HG03354 (cell line): ENCODE results near the gene COG8.

ENCODE experiments used
- ATAC-seq: cut with Tn5 transposase; IDR thresholded peaks from one replicate; pipeline ENCODE4 v1.9.1; 2021; ENCODE audit warnings: mild to moderate bottlenecking; ENCODE audit not compliant: unreplicated experiment, poor library complexity, severe bottlenecking

The COG8 gene

GRCh38 chr16:69321080-69321479 lies 18.3 kb downstream of the COG8 start:
- no peak for ATAC-seq

GRCh38 chr16:69320740-69321073 lies 18.7 kb downstream of the COG8 start:
- no peak for ATAC-seq

- no peak for ATAC-seq
Measured at GRCh38 chr16:69319826-69320739, 19.3 kb downstream of the COG8 start.

GRCh38 chr16:69319381-69319780 lies 20.0 kb downstream of the COG8 start:
- ATAC-seq, result no peak

GRCh38 chr16:69318911-69319289 lies 20.5 kb downstream of the COG8 start:
- no peak for ATAC-seq

- ATAC-seq, result no peak
Measured at GRCh38 chr16:69318177-69318910, 21.0 kb downstream of the COG8 start.

GRCh38 chr16:69316595-69317034 lies 22.7 kb downstream of the COG8 start:
- ATAC-seq, result no peak

- ATAC-seq, result no peak
Measured at GRCh38 chr16:69315486-69316311, 23.7 kb downstream of the COG8 start.

GRCh38 chr16:69314534-69314933 lies 24.8 kb downstream of the COG8 start:
- ATAC-seq, result no peak

- ATAC-seq, result no peak
Measured at GRCh38 chr16:69313469-69313868, 25.9 kb downstream of the COG8 start.

- peak; percentile 55 for ATAC-seq
Measured at GRCh38 chr16:69311533-69312387, 27.6 kb downstream of the COG8 start.

GRCh38 chr16:69310653-69311532 lies 28.5 kb downstream of the COG8 start, which contains the start of gene VPS4A:
Gene VPS4A (plus strand): TSS chr16:69311350. CDS start chr16:69311512, 162 bp downstream.
- peak; percentile 97 for ATAC-seq

- no peak for ATAC-seq
Measured at GRCh38 chr16:69309316-69309715, 30.0 kb downstream of the COG8 start.

GRCh38 chr16:69307856-69308255 lies 31.5 kb downstream of the COG8 start:
- ATAC-seq, result no peak

GRCh38 chr16:69307091-69307490 lies 32.3 kb downstream of the COG8 start:
- ATAC-seq, result no peak

GRCh38 chr16:69306031-69306430 lies 33.3 kb downstream of the COG8 start:
- ATAC-seq, result no peak

GRCh38 chr16:69302301-69302700 lies 37.1 kb downstream of the COG8 start:
- no peak for ATAC-seq

- no peak for ATAC-seq
Measured at GRCh38 chr16:69301861-69302260, 37.5 kb downstream of the COG8 start.
